HG03280 (cell line): ENCODE data around the gene IVD.

Source experiments
- ATAC-seq: cut with Tn5 transposase; IDR thresholded peaks from one replicate; pipeline ENCODE4 v1.9.1; 2021; ENCODE audit warnings: mild to moderate bottlenecking, moderate library complexity; ENCODE audit not compliant: unreplicated experiment

Gene IVD

DNA sequence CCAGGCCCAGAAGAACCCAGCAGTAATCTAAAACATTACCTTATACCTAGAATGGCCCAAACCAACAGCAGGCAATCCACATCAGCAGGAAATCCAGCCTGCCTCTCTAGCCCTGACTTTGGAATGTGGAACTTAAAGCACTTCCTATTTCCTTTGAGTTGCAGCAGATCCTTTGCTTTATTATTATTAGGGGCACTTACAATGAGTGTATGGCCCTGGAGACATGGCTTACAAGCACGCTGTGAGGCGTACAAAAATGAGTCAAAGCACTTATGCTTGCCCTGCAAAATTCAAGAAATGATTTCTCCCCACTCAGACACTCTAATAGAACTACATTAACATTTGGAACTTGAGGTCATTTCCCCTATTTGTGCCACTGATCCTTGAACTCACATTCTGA lies 32.6 kb upstream of the IVD start:
- no peak for ATAC-seq

DNA sequence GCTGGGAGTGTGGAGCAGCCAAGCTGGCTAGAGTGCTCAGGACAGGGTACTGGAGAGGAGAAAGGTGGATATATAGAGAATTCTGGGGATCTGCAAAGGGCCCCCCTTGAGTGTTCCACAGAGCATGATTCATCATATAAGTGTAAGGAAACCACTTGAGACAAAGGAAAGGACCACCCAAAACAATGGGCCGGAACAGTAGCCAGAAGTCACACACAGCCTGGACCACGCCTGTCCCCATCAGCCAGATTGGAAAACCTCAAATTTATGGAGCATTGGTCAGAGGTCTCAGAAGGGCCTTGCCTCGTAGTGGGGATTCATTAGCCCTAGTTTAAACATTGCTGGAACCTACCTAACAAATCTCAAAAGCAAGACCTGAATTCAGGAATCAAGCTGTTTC lies 28.0 kb upstream of the IVD start:
- ATAC-seq, result no peak

- ATAC-seq, result no peak
Measured at GRCh38 chr15:40379374-40379773, 26.2 kb upstream of the IVD start.

DNA sequence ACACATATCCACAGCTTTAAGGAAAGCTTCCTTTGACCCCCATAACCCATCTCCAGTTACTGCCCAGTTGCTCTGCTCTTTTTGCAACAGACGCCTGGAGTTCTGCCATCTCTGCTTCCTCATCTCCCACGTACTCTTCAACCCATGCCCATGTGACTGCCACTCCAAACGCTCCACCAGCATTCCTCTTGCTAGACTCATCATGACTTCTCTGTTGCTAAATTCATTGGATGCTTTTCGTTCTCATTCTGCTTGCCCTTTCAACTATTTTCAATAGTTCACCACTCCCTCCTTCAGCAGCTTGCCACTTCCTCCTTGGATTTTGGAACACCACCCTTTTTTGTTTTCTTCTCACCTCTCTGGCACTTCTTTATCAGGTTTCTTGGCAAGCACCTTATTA lies 25.7 kb upstream of the IVD start:
- no peak for ATAC-seq

GRCh38 chr15:40380636-40381035 lies 25.0 kb upstream of the IVD start:
- no peak for ATAC-seq

DNA sequence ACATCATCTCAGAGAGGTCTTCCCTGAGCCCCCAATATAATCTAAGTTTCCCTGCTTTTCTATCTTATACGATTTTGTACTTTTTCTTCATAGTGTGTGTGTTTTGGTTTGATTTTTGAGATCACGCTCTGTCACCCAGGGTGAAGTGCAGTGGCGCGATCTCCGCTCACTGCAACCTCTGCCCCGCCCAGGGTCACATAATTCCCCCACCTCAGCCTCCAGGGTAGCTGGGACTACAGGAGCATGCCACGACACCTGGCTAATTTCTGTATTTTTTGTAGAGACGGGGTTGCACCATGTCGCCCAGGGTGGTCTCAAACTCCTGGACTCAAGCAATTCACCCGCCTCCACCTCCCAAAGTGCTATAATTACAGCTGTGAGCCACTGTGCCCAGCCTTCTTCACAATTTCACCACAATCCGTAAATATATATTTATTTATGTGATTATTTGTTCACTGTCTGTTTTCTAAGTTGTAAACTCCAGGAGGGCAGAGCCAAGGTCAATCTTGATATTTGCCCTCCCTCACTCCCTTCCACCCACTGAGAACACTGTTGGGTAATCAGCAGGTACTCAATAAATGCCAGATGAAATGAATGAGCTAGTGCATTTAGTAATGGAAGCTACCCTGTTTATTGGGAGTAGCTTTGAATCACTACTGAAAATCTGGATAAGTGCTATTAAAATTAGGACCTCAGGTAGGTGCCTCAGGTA lies 23.6 kb upstream of the IVD start:
- ATAC-seq, result no peak

DNA sequence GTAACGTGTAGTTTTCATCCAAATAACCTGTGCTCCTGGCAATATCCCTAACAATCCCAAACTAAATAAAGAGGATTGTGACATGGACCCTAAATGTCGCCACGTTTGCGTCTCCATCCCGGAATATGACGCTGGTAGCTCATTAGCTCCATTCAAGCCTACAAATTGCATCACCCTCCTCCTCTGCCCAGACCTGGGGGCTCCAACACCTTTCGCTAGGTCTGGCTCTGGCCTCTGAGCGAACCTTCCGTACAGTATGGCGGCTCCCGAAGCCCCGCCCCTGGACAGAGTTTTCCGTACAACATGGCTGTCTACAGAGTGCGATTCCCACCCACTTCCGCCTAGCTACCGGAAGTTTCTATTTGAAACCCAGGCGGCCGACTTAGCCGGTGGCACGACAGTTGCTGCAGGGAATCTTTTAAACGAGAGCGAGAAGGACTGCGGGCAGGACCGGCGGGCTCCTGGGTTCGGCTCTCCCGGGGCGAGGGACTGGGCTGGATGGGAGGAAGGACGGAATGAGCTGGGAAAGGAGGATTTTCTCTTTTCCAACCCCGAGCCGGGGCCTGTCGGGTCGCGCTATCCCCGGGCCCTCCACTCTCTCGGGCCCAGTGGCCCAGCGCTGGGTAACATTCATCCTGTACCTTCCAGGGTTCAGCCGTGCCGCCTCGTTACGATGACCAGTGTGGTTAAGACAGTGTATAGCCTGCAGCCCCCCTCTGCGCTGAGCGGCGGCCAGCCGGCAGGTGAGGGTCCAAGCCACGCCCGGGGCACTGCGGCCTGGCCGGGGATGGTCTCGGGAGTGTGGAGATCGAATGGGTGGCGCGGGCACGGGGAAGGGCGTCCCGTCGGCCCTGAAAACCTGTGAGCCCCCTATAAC lies 22.8 kb upstream of the IVD start, which contains the start of gene KNSTRN:
KNSTRN (plus strand) TSS at position 142 of the 877 bp plus-strand sequence; CDS start at position 257, 115 bp downstream.
- peak; percentile 97 for ATAC-seq

DNA sequence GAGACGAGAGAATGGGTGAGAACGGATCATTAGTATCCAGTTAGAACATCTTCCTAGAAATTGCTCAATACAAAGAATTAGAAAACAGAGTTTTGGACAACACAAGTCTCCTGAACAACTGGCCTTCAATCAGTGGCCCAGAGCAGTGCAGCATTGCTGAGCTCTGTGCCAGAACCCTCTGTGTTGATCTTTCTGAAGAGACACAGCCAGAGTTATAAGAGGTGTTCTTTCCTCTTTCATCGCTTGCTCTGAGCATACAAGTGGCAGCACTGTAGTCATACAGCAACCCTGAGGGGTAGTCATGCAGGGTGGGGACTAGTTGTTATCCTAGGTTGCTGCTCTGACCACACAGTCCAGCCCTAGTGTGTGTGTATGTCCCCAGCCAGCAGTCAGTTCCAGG lies 19.1 kb upstream of the IVD start:
- no peak for ATAC-seq

DNA sequence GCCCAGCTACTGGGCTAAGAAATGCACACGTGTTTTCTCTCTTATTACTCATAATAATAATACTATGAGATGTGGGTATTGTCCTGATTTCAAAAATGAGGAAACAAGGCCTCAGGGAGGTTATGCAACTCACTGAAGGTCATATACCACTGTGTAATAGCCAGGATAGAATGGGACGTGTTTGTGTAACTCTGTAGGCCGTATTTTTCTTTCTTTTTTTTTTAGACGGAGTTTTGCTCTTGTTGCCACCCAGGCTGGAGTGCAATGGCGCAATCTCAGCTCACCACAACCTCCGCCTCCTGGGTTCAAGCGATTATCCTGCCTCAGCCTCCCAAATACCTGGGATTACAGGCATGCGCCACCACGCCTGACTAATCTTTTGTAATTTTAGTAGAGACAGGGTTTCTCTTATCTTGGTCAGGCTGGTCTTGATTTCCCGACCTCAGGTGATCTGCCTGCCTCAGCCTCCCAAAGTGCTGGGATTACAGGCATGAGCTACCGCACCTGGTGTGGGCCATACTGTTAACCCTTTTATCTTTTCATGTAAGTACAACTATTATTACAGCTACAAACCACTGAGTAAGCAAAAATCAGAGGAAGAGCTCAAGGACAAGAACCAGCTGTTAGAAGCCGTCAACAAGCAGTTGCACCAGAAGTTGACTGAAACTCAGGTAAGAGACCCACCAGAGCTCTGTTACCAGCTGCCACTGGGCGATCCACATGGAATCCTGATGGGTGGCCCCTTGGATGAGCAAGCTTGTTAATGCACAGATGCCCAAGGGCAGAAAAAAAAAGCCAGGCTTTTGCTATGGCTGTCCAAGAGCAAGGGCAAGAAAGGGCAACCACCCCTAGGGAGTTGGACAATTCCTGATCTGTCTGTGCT lies 16.4 kb upstream of the IVD start:
- no peak for ATAC-seq

DNA sequence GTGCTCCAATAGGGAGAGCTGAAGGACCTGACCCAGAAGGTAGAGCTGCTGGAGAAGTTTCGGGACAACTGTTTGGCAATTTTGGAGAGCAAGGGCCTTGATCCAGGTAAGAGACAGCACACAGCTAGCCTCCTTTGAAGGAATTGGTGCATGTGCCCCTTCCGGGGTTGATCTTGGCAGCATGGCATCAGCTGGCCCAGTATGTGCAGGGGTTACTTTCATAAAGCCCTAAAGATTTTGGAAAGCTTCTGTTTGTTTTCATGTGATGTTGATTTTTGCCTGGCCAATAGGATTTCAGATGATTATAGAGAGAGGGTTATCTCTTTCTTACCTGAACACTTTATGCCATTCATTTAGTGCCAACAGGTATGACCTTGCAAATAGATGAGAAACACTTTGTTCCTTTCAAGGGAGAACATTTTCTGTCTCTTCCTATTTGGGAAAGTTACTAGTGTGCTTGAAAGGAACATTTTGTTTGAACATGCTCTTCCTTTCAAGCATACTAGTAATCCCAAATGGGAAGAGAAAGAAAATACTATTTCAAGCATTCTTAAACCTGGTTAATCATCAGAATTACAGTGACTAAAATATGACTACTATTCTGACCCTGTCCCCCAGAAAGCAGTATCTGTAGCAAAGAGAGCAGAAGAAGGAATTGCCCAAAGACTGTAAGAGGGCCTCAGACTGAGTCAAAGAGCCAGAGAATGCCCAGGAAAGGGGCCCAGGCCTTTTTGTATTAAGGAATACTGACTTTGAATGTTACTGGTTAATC lies 15.6 kb upstream of the IVD start:
- no peak for ATAC-seq

DNA sequence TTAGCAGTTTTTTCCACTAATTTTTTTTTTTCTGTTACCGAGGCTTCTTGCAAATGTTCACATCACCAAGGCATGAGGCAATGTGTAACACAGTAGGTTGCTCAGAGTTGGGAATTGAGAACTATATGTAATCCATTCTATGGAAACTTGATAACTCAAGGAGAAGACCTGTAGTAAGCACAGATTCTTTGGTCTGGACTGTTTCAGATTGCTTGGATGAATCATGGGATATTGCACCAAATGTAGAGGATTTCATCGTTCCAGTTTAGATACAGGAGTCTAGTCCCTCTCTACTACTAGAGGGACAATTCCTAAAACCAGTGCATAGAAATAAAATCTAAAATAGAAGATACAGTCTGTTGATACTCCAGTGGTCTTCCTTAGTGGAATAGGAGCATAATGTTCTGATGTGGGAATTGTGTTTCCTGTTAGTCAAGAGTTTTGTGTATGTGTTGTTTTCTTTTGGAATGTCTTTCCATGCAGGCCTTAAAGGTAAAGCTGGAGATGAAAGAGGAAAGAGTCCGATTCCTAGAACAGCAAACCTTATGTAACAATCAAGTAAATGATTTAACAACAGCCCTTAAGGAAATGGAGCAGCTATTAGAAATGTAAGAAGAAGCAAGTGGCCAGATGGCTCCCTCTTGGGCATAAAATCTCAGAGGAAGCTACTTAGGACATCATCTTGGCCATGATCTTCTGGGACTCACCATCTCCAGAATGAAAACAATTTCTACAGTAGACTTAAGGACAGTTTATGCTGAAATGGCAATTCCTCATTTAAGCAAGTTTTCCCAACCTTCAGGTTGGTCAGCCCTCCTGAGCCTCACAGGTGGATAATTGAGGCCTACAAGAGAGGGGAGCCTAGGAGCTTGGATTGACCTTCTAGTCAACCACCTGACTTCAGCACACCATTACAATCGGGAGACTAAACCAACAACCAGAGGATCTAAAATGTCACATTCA lies 12.3 kb upstream of the IVD start:
- no peak for ATAC-seq

- ATAC-seq, result no peak
Measured at GRCh38 chr15:40397688-40398412, 7.7 kb upstream of the IVD start.

GRCh38 chr15:40398413-40398873 lies 7.2 kb upstream of the IVD start:
- ATAC-seq, result peak; percentile 76

DNA sequence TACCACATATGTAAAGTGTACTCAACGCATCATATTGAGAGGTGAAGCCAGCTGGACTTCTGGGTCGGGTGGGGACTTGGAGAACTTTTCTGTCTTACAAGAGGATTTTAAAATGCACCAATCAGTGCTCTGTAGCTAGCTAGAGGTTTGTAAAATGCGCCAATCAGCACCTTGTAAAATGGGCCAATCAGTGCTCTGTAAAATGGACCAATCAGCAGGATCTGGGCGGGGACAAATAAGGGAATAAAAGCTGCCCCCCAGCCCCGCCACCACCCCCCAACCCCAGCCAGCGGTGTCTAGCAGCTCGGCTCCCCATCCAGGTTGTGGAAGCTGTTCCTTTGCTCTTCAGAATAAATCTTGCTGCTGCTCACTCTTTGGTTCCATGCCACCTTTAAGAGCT lies 6.2 kb upstream of the IVD start:
- no peak for ATAC-seq

- ATAC-seq, result no peak
Measured at GRCh38 chr15:40407330-40407990, 1.9 kb downstream of the IVD start.

GRCh38 chr15:40409366-40409765 lies 3.8 kb downstream of the IVD start:
- ATAC-seq, result no peak

- ATAC-seq, result no peak
Measured at GRCh38 chr15:40410476-40410875, 4.9 kb downstream of the IVD start.
